K562 (cell line): ENCODE data around the gene ZNF460. TPM values are rescaled to one million over a fixed set of nuclear protein-coding genes. Genes with fewer than 3 reads are reported as not detected.

ENCODE experiments used
- ATF7 ChIP-seq: fragments of 450-650 bp; IDR thresholded peaks from 2 replicates; pipeline ENCODE4 v1.7.1; 2014; ENCODE audit warnings: mild to moderate bottlenecking, moderate library complexity
- CXXC5 ChIP-seq: fragments of 250-450 bp; sonication (Bioruptor Pico); IDR thresholded peaks from 2 replicates; pipeline ENCODE4 v1.8.0; 2022; ENCODE audit warnings: inconsistent platforms, mild to moderate bottlenecking, moderate library complexity
- ESRRB ChIP-seq: fragments of 250-450 bp; sonication (Bioruptor Pico); IDR thresholded peaks from 2 replicates; pipeline ENCODE4 v1.5.0; 2020; ENCODE audit warnings: mild to moderate bottlenecking, moderate library complexity, borderline replicate concordance
- ETV5 ChIP-seq: sonication (generic); formaldehyde crosslinking; IDR thresholded peaks from 2 replicates; pipeline ENCODE4 v1.4.0; 2020; ENCODE audit warnings: low read depth, mild to moderate bottlenecking, missing genetic modification reagents
- GABPB1 ChIP-seq: sonication (generic); formaldehyde crosslinking; IDR thresholded peaks from 2 replicates; pipeline ENCODE4 v1.8.0; 2022; ENCODE audit warnings: mild to moderate bottlenecking, missing genetic modification reagents
- ID3 ChIP-seq, 2 experiments: fragments of 250-450 bp in 1 of 2; fragments of 450-650 bp in 1 of 2; sonication (Bioruptor Pico) in 1 of 2; IDR thresholded peaks; 2 replicates each; pipeline versions ENCODE4 v1.6.1 to v1.8.0; 2016 to 2021; ENCODE audit warnings: mild to moderate bottlenecking in 2 of 2, moderate library complexity in 2 of 2, missing compliant biosample characterization in 1 of 2, missing genetic modification characterization in 1 of 2
- PCBP2 ChIP-seq: fragments of 200-400 bp; formaldehyde crosslinking; IDR thresholded peaks from 2 replicates; pipeline ENCODE4 v1.6.1; 2018; ENCODE audit warnings: low read length, low read depth, mild to moderate bottlenecking, moderate library complexity; ENCODE audit not compliant: poor library complexity, severe bottlenecking
- SIX5 ChIP-seq, 2 experiments: IDR thresholded peaks; 2 replicates each; pipeline ENCODE4 v1.6.1; 2011; ENCODE audit warnings: low read length in 2 of 2, borderline replicate concordance in 1 of 2, low read depth in 1 of 2, mild to moderate bottlenecking in 1 of 2, moderate library complexity in 1 of 2; ENCODE audit not compliant: insufficient read depth in 1 of 2
- TBP ChIP-seq: optimal IDR thresholded peaks from 2 replicates; pipeline ENCODE3; 2011; ENCODE audit warnings: low read depth, low read length, improper control_type of control experiment
- TEAD4 ChIP-seq, 2 experiments: sonication (generic) in 1 of 2; formaldehyde crosslinking in 1 of 2; IDR thresholded peaks; 2 replicates each; pipeline versions ENCODE4 v1.6.1 to v1.8.0; 2012 to 2022; ENCODE audit warnings: borderline replicate concordance in 1 of 2, inconsistent platforms in 1 of 2, low read length in 1 of 2, mild to moderate bottlenecking in 1 of 2, missing genetic modification reagents in 1 of 2
- polyA plus RNA-seq, 8 experiments: library from polyadenylated mRNA; depleted of rRNA in 4 of 8; stranded (reverse) in 5 of 8; unstranded in 3 of 8; fragments of >200 nt; fragmentation: Nextera tagmentation in 2 of 8; fragmentation: Illumina TruSeq in 1 of 8; extraction: Ambion mirVana in 2 of 8; extraction: Trizol in 1 of 8; gene quantifications; 2 replicates each; pipeline versions ENCODE4 v1.2.1 to v1.2.3, GENCODE V29; 2011 to 2014; ENCODE audit warnings: inconsistent platforms in 1 of 8, missing spikeins in 1 of 8
- total RNA-seq, 7 experiments: library from RNA; depleted of rRNA in 6 of 7; stranded (reverse); fragments of >200 nt in 6 of 7; fragmentation: Illumina TruSeq in 2 of 7; extraction: Trizol in 2 of 7; gene quantifications; 2 replicates each; pipeline versions ENCODE4 v1.2.1 to v1.2.3, GENCODE V29; 2011 to 2021; ENCODE audit warnings: low replicate concordance in 1 of 7
- TF ChIP-seq, protein P1 (sequence below): fragments of 450-650 bp; IDR thresholded peaks from 2 replicates; pipeline ENCODE4 v1.6.1; 2016; ENCODE audit warnings: mild to moderate bottlenecking, moderate library complexity
- TF ChIP-seq, protein P2 (sequence below): fragments of 250-450 bp; sonication (Bioruptor Pico); IDR thresholded peaks from 2 replicates; pipeline ENCODE4 v1.8.0; 2021; ENCODE audit warnings: moderate library complexity, mild to moderate bottlenecking, inconsistent platforms

ZNF460 gene
- total and polyA plus RNA-seq, 9 of the 15 experiments (the other 6 are each of a cell fraction or from before 2014, with no cell fraction given): 0.45 to 36.2 (median 16.6) TPM

DNA sequence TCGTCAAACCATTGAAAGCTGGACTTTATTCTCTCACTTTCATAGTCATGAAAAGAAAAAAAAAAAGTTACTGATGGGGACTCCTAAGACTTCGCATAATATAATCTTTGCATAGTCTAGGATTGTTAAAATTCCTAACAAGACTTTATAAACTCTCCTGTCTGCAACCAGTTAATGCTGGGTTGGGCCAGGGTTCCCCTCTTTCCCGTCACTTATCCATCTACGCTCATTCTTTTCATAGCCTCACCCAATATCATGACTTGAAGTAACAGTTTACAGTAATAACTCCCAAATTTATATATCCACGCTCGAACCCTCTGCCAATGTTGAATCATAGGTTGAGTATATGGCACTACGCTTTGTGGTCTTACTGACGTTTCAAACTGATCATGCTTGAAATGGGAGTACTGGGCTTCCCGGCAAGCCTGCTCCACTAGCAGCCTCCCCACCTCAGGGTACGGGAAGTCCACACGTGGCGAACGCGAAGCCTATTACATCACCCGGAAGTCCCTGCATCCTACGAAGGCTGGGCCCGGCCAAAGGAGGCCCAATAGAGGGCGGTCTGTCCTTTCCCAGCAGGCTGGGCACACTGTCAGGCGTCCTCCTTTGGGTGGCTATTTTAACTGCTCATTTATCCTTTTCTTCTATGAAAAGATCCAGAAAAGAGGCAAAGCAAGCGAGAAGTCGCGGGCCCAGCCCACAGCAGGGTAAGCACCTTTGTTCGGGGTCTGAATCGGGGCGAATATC is 694 bp upstream of the ZNF460 start (continued):
- TF ChIP-seq ID3 (CRISPR knock-in tag; IDR thresholded peaks at IDR 0.05): no peak
- 0 out of 2 replicates have a peak, but pooled peaks have one; percentile 61 for TF ChIP-seq ID3 (tag; IDR thresholded peaks at IDR 0.05)
- TF ChIP-seq, protein P1, sequence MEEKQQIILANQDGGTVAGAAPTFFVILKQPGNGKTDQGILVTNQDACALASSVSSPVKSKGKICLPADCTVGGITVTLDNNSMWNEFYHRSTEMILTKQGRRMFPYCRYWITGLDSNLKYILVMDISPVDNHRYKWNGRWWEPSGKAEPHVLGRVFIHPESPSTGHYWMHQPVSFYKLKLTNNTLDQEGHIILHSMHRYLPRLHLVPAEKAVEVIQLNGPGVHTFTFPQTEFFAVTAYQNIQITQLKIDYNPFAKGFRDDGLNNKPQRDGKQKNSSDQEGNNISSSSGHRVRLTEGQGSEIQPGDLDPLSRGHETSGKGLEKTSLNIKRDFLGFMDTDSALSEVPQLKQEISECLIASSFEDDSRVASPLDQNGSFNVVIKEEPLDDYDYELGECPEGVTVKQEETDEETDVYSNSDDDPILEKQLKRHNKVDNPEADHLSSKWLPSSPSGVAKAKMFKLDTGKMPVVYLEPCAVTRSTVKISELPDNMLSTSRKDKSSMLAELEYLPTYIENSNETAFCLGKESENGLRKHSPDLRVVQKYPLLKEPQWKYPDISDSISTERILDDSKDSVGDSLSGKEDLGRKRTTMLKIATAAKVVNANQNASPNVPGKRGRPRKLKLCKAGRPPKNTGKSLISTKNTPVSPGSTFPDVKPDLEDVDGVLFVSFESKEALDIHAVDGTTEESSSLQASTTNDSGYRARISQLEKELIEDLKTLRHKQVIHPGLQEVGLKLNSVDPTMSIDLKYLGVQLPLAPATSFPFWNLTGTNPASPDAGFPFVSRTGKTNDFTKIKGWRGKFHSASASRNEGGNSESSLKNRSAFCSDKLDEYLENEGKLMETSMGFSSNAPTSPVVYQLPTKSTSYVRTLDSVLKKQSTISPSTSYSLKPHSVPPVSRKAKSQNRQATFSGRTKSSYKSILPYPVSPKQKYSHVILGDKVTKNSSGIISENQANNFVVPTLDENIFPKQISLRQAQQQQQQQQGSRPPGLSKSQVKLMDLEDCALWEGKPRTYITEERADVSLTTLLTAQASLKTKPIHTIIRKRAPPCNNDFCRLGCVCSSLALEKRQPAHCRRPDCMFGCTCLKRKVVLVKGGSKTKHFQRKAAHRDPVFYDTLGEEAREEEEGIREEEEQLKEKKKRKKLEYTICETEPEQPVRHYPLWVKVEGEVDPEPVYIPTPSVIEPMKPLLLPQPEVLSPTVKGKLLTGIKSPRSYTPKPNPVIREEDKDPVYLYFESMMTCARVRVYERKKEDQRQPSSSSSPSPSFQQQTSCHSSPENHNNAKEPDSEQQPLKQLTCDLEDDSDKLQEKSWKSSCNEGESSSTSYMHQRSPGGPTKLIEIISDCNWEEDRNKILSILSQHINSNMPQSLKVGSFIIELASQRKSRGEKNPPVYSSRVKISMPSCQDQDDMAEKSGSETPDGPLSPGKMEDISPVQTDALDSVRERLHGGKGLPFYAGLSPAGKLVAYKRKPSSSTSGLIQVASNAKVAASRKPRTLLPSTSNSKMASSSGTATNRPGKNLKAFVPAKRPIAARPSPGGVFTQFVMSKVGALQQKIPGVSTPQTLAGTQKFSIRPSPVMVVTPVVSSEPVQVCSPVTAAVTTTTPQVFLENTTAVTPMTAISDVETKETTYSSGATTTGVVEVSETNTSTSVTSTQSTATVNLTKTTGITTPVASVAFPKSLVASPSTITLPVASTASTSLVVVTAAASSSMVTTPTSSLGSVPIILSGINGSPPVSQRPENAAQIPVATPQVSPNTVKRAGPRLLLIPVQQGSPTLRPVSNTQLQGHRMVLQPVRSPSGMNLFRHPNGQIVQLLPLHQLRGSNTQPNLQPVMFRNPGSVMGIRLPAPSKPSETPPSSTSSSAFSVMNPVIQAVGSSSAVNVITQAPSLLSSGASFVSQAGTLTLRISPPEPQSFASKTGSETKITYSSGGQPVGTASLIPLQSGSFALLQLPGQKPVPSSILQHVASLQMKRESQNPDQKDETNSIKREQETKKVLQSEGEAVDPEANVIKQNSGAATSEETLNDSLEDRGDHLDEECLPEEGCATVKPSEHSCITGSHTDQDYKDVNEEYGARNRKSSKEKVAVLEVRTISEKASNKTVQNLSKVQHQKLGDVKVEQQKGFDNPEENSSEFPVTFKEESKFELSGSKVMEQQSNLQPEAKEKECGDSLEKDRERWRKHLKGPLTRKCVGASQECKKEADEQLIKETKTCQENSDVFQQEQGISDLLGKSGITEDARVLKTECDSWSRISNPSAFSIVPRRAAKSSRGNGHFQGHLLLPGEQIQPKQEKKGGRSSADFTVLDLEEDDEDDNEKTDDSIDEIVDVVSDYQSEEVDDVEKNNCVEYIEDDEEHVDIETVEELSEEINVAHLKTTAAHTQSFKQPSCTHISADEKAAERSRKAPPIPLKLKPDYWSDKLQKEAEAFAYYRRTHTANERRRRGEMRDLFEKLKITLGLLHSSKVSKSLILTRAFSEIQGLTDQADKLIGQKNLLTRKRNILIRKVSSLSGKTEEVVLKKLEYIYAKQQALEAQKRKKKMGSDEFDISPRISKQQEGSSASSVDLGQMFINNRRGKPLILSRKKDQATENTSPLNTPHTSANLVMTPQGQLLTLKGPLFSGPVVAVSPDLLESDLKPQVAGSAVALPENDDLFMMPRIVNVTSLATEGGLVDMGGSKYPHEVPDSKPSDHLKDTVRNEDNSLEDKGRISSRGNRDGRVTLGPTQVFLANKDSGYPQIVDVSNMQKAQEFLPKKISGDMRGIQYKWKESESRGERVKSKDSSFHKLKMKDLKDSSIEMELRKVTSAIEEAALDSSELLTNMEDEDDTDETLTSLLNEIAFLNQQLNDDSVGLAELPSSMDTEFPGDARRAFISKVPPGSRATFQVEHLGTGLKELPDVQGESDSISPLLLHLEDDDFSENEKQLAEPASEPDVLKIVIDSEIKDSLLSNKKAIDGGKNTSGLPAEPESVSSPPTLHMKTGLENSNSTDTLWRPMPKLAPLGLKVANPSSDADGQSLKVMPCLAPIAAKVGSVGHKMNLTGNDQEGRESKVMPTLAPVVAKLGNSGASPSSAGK: peak; percentile 96
- TF ChIP-seq SIX5 (IDR thresholded peaks at IDR 0.05; ENCODE audit: borderline replicate concordance in 1 of 2, insufficient read depth in 1 of 2, low read depth in 1 of 2, low read length in 2 of 2): peak in 1 of 2 experiments; percentile 10; a peak in 1 of 4 replicates
- no peak for TF ChIP-seq PCBP2
- TF ChIP-seq TBP: peak; percentile 84
- 0 out of 2 replicates have a peak, but pooled peaks have one; percentile 24 for TF ChIP-seq TEAD4 (IDR thresholded peaks at IDR 0.05; ENCODE audit: low read length)
- TF ChIP-seq TEAD4 (CRISPR knock-in tag; IDR thresholded peaks at IDR 0.05; ENCODE audit: borderline replicate concordance): no peak
- no peak for TF ChIP-seq ESRRB (CRISPR knock-in tag)
- TF ChIP-seq ETV5 (CRISPR knock-in tag): peak; percentile 89; the same call in 1 of the 2 replicates
- TF ChIP-seq CXXC5 (CRISPR knock-in tag): peak; percentile 60
- no peak for TF ChIP-seq GABPB1 (CRISPR knock-in tag)
- TF ChIP-seq, protein P2, sequence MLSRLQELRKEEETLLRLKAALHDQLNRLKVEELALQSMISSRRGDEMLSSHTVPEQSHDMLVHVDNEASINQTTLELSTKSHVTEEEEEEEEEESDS (CRISPR knock-in tag): no peak
- peak; percentile 81; the same call in 1 of the 2 replicates for TF ChIP-seq ATF7
